NCI-H2171 treated with DMSO at 0.1 percent for 48 hours (cell line): ENCODE results near the gene GTPBP6.
"Not testable (repeated sequence)": the region's sequence is repeated elsewhere in the genome, so short reads cannot be mapped to it uniquely, and the experiment has no call there.

Experiments
- DNase-seq: peaks from one replicate; lab custom pipeline; 2025; lab: John Stamatoyannopoulos, UW

Gene GTPBP6

DNA sequence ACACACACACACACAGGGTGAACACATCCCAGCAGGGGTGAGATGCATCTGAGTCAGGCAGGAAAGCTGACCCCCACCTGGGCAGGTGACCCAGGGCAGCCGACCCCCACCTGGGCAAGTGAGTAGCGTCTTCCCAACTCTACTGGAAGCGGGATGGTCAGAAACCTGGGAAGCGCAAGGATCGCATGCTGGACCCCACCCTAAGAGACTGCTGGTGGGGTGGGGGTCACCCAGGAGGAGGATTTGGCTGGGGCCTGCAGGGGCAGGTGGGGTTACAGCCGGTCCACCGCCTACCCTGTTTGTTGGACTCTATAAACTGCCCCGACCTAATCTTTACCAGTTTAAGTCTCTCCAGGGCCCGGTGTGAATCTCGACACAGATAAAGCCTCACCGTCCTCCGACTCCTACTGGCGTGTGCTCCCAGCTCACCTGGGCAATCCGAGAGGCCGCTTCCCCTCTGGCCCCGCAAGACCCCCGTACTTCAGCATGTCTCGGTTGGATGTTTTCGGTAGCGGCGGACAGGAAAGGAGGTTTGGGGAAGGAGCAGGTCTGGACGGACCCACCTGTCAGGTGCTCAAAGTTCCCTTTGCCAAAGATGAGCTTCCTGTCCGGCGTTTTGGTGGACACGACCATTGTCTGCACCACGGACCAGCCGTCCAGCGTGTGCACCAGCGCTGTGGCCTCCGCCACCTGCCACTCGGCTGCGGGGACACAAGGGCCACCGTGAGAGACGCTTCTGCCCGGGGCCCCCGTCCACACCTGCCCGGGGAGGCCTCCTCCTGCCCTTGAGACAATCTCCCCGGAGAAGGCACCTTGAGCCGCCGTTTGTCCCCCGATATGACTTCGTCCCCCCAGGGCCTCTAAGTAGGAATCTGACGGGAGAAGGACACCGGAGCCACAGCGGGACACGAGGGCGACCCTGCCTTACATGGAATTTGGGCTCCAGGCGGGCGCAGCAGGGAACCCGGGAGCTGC, 2.0 kb downstream of the GTPBP6 start:
- no peak for DNase-seq

DNA sequence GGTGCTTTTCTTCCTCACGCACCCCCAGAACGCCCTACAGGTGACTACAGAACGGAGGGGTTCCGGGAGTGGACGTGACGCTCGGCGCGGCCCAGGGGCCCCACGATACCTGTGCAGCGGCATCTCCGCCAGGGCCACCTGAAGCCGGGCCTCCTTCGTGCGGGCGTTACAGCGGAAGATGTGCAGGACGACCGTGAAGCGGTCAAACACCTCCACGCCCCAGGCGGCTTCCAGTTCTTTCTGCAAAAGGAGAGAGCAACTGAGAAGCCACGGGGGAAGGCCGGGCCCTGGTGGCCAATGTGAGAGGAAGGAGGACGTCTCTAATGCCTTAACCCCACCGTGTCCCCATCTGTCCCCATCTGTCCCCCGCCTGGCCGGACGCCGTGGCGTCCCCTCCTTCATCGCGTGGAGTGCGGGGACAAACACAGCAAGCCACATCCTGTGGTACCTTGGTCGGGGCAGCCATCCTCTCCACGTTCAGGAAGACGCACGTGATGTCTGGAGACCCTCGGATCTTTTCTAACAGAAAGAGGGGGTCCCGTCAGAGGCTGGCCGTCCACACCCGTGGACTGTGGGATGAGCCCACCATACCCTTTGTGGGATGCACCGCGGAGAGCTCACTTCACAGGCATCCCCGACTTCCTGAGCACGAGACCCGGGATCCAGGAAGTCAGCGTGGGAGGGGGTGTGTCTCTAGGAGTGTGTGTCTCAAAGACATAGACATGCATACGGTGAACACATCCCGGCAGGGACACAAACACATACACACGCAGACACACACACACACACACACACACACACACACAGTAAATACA, 3.6 kb downstream of the GTPBP6 start:
- DNase-seq = no peak

DNA sequence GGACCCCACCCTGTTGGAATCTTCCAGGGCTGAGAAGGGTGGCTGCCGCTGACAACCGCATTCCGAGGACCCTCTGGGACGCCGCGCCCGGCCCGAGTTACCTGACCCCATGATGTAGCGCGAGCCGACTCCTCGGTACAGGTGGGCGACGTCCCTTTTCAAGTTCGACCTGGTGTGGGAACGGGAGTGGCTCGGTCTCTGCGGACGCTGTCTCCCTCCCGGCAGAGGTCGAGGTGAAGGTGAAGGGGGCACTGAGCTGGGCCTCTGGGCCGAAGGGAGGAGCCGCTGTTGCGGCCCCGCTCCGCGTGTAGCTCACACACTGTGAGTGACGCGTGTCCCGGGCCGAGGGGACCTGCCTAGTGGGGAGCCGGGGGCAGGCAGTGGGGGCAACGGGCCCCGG, 4.5 kb downstream of the GTPBP6 start:
- no peak for DNase-seq

DNA sequence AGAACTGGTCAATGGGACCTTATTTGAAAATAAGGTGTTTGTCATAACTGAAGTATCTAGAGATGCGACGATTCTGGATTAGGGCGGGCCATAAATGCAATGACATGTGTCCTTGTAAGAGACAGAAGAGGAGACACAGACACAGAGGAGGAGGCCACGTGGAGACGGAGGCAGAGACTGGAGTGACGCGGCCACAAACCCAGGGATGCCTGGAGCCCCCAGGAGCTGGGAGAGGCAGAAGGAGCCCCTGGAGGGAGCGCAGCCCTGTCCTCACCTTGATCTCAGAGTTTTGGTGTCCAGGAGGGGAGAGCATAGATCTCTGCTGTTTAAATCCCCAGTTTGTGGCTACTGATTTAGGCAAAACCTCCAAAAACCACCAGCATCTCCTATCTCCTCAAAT, 5.0 kb downstream of the GTPBP6 start:
- DNase-seq = no peak

DNA sequence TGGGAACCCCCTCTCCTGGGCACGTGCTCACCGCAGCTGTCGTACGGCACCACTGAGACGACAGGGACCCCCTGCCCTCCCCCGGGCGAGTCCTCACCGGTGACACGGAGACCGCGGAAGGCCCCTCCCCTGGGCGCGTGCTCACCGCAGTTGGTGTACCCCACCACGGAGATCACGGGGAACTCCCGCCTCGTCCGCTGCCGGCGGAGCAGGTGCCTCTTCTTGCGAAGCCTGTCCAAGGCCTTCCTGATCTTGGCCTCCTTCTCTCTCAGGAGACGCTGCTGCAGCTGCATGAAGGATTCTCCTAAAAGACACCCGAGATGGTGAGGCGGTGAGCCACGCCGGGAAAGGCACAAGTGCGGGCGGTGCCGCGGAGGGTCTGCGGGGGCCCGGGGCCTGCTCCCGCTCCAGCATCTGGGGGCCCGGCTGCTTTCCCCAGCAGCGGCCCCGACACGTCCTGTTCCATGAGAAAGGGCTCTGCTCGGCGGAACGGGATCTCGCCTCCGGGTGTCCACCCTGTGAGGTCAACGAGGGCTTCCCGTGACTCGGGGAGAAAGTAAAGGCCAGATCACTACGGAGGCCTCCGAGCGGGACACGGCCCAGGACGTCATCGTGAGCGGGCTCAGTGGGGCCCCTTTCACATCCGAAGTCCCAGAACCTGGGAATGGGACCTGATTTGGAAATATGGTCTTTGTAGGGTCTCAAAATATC, 5.8 kb downstream of the GTPBP6 start:
- DNase-seq = no peak

DNA sequence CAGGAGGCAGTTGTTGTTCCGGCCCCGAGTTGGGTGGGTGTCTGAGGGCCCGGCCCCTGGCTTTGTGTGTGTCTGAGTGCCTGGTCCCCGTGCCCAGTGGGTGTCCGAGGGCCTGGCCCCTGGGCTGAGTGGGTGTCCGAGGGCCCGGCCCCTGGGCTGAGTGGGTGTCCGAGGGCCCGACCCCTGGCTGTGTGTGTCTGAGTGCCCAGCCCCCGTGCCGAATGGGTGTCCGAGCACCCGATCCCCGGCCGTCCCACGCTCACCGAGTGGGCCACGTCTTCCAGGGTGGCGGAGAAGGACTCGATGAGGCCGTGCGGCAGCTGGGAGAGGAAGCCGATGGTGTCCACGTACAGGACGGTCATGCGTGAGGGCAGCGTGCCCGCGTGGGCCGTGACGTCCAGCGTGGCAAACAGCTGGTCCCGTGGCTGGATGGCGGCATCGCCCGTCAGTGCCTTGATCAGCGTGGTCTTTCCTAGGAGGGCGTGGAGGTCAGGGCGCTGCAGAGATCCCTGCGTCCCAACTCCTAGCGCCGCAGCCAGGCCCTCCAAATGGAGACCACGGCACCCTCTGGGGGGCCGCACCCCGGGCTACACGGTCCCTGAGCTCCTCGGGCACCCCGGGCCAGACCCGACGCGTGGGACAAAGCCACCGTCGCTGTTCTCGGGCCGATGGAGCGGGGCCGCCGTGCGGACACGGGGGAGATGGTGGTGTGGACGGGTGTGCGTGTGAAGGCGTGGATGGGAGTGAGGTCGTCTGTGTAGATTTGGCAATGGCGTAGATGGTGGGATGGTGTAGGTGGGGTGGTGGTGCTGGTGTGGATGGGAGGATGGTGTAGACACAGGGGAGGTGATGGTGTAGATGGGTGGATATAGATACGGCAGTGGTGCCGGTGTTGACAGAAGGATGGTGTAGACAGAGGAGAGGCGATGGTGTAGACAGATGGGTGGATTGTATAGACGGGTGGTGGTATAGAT, 7.2 kb downstream of the GTPBP6 start:
- no peak for DNase-seq

DNA sequence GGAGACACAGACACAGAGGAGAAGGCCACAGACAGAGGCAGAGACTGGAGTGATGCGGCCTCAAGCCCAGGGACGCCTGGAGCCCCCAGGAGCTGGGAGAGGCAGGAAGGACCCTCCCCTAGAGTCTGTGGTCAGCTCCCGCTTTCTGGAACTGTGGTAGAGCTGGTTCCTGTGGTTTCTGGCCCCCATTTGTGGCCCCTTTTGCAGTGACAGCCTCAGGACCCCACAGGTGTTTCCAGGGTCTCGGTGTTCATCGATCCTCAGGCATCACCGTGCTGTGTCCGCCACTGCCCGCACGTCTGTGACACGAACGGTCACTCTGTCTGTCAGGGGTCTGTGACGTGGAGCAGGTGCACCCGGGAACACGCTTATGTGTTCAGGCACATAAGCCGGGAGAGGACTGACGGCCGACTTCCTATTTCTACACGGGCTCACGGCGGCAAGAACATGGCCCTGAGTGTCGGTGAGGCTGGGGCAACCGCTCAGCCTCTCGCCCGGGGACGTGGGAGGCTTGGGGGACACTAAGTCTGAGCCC, 7.9 kb downstream of the GTPBP6 start:
- DNase-seq = no peak

DNA sequence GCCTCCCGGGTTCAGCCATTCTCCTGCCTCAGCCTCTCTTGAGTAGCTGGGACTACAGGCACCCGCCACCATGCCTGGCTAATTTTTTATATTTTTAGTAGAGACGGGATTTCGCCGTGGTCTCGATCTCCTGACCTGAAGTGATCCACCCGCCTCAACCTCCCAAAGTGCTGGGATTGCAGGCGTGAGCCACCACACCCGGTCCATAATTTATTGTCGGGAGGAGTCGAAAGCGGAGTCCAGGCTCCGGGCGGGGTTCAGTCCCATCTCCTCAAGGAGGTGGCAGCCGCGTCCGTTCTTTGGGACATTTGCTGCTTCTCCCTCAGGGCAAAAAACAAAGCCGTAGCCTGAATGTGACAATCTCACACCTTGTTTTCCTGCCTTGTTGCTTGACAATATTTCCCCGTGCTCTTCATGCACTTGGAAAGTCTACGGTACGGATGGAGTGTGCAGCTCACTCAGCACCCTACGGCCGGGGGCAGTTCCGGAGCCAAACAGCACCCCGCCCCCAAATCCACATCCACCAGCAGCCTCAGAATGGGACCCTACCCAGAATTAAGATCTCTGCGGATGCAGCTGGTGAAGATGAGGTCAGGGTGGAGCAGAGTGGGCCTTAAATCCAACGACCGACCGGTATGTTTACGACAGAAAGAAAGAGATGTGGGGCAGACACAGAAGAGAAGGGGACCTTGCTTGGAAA, 9.6 kb downstream of the GTPBP6 start:
- DNase-seq = no peak

DNA sequence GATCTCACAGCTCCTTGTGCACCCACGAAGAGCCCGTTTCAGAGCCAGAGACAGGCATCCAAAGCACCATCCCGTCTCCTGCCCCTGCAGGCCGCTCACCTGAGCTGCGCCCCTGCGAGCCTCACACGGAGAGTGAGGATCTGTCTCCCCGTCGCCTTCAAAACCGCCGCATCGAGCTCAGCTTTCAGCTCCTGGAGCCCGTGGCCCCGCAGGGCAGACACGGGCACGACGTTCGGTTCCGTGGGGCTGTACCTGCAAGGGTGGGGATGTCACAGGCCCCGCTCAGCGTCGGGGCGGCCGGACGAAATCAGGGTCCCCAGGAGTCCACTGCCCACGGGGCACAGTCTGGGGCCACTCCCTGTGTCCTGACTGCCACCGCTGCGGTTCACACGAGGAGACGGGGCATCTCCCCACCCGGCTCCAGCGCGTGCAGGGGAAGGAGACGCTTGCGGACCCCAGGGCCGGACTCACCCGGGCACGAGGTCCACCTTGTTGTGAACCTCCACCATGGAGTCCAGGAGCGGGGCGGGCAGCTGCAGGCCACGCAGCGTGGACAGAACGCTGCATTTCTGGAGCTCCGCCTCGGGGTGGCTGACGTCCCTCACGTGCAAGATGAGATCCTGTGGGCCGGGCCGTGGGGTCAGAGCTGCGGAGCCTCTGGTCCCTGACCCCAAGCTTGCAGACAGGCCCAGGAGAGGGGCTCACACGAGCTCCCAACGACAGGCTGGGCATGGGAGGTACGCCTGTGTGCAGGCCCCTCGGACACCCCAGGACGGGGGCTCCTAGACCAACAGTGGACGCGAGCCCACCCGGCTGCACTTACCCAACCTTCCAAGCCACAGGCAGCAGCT, 11.1 kb downstream of the GTPBP6 start:
- no peak for DNase-seq

DNA sequence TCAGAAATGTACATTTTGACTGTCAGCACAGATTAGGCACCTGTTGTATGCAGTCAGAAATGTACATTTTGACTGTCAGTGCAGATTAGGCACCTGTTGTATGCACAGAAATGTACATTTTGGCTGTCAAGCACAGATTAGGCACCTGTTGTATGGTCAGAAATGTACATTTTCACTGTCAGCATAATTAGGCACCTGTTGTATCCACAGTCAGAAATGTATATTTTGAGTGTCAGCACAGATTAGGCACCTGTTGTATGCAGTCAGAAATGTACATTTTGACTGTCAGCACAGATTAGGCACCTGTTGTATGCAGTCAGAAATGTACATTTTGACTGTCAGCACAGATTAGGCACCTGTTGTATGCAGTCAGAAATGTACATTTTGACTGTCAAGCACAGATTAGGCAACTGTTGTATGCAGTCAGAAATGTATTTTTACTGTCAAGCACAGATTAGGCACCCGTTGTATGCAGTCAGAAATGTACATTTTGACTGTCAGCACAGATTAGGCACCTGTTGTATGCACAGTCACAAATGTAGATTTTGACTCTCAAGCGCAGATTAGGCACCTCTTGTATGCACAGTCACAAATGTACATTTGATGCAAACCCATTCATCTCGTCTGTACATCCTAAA, 11.9 kb downstream of the GTPBP6 start:
- DNase-seq = not testable (repeated sequence)

DNA sequence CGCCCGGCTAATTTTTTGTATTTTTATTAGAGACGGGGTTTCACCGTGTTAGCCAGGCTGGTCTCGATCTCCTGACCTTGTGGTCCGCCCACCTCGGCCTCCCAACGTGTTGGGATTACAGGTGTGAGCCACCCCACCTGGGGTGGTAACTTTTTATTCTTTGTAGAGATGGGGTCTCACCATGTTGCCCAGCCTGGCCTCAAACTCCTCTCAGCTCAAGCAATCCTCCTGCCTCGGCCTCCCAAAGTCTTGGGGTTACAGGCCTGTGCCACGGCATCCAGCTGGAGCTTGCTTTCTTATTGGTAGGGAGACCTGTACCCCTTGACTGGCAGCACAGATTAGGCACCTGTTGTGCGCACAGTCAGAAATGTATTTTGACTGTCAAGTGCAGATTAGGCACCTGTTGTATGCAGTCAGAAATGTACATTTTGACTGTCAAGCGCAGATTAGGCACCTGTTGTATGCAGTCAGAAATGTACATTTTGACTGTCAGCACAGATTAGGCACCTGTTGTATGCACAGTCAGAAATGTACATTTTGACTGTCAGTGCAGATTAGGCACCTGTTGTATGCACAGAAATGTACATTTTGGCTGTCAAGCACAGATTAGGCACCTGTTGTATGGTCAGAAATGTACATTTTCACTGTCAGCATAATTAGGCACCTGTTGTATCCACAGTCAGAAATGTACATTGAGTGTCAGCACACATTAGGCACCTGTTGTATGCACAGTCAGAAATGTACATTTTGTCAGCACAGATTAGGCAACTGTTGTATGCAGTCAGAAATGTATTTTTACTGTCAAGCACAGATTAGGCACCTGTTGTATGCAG, 12.6 kb downstream of the GTPBP6 start:
- not testable (repeated sequence) for DNase-seq

DNA sequence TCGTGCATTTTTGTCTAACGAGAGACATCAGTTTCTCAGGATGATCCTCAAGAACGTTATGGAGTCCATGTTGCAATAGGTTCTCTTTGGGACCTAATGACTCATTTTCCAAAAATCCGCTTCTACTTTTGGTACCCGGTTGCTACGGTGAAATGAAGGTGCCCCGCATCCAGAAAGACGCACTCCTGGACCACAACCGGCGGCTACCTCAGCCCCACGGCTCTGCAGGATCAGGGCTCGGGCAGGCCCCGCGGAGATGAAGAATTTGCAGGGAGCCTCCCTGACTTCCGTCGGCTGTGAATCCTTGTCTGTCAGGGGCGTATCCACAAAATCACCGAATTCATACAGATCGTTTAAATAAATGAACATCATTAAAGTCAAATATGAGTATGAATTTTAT, 15.6 kb downstream of the GTPBP6 start:
- DNase-seq = no peak

DNA sequence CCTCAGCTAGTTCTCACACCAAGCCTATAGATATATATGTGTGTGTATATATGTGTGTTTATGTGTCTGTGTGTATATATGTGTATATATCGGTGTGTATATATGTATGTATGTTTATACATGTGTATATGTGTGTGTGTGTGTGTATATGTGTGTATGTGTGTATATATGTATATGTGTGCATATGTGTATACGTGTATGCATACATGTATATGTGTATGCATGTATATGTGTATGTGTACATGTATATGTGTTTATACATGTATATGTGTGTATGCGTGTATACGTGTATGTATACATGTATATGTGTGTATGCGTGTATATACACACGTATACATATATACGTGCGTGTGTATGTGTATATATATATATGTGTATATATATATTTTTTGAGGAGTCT, 18.3 kb downstream of the GTPBP6 start:
- no peak for DNase-seq

DNA sequence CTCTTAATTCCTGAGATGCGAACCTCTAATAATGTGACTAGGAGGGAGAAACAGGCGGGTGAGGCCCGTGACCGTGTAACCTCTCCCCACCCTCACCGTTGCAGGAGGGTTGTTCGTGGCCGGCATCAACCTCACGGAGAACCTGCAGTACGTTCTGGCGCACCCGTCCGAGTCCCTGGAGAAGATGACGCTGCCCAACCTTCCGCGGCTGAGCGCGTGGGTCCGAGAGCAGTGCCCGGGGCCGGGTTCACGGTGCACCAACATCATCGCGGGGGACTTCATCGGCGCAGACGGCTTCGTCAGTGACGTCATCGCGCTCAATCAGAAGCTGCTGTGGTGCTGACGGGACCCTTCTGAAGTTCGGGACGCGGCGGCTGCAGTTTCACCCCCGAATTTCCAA, 19.6 kb downstream of the GTPBP6 start:
- DNase-seq = no peak

DNA sequence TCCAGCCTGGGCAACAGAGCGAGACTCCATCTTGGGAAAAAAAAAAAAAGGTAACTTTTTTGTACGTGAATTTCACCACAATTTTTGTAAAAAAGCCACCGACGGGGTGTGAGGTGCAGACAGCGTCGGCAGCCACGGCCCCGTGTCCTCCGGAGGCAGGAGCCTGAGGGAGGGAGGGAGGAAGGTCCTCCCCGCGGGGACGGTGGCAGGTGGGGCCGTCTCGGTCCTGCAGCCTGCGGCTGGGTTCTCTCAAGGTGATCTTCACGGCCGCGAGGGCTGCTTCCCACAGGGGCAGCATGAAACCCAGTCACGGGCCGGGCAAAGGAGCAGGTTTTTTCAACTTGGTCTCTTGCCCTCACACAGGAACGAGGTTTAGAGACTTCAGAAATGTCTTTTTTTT, 23.5 kb downstream of the GTPBP6 start:
- DNase-seq = no peak

DNA sequence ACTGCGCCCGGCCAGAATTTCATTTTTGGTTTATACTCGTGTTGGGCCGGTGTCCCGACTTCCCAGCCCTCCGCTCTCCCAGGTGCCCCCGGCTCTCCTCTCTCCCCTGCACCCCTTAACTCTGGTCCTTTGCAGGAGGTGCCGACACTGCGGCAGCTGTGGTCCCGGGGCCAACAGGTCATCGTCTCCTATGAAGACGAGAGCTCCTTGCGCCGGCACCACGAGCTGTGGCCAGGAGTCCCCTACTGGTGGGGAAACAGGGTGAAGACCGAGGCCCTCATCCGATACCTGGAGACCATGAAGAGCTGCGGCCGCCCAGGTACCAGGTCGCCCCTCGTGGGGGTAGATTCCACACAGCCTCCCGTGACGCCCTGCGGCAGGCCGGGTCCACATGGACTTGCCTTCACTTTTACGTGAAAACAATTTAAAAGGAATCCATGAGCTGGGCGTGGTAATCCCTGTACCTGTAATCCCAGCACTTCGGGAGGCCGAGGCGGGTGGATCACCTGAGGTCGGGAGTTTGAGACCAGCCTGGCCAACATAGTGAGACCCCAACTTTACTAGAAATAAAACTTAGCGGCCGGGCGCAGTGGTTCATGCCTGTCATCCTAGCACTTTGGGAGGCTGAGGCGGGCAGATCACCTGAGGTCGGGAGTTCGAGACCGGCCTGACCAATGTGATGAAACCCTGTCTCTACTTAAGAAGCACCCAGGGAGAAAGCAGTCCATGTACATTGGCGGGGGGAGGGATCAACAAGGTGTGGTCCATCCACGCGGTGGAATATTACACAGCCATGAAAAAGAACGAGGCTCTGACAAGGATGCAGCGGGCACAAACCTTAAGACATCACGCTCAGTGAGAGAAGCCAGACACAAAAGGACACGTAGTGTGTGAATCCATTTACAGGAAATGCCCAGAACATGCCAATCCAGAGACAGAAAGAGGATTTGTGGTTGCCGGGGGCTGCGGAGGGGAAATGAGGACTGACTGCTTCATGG, 25.4 kb downstream of the GTPBP6 start:
- no peak for DNase-seq
